HepG2 (cell line): Measurements from ENCODE around the gene NFIL3. TPM values are rescaled to one million over a fixed set of nuclear protein-coding genes. Genes with fewer than 3 reads are reported as not detected.

ENCODE experiments used
- ATAC-seq: fragments of 200-7000 bp; cut with Tn5 transposase; 3 replicates; pipeline ENCODE4 v1.9.1; 2020; ENCODE audit warnings: mild to moderate bottlenecking, moderate library complexity
- BruUV-seq: library from RNA; stranded (reverse); fragments of 400-500 nt; replicated peaks from 2 replicates; lab custom pipeline; 2021; lab: Mats Ljungman, UMichigan
- CTCF ChIA-PET: fragments of 300-600 bp; formaldehyde crosslinking; extraction: SDS; loops from one replicate; lab custom pipeline; 2021; ENCODE audit warnings: low total read pairs, inconsistent platforms, low intra/inter-chr PET ratio; lab: Yijun Ruan, JAX
- POLR2A ChIA-PET: fragments of 350-600 bp; sonication (Branson Sonifier 250); formaldehyde crosslinking; loops from one replicate; lab custom pipeline; 2020; ENCODE audit warnings: antibody characterized with exemption, inconsistent platforms; lab: Yijun Ruan, JAX
- DNase-seq: peaks from one replicate; pipeline ENCODE4 v3.0.0-alpha.2; 2015; ENCODE audit warnings: low spot score
- FAIRE-seq: peaks from 3 replicates; lab custom pipeline; 2011; peaks lifted over from hg19 to GRCh38; lab: Jason Lieb, UNC
- H2AFZ ChIP-seq: one replicate; pipeline ENCODE4 v1.6.1; 2011; ENCODE audit warnings: low read length, inconsistent platforms
- H3K27ac ChIP-seq: fragments of 300-600 bp; 3 replicates; pipeline ENCODE4 v1.8.0; 2011; ENCODE audit warnings: mixed run types, mild to moderate bottlenecking, mixed read lengths, low read length, inconsistent platforms; ENCODE audit not compliant: insufficient read depth; ENCODE audit errors: extremely low read length
- H3K27me3 ChIP-seq, 2 experiments: fragments of 200-600 bp in 1 of 2; 2 replicates in 1 of 2; 3 replicates in 1 of 2; pipeline versions ENCODE4 v1.6.0 to v1.8.0; 2011; ENCODE audit warnings: low read length in 2 of 2, mild to moderate bottlenecking in 2 of 2, moderate library complexity in 2 of 2, inconsistent platforms in 1 of 2; ENCODE audit not compliant: insufficient read depth in 2 of 2, control insufficient read depth in 1 of 2
- H3K36me3 ChIP-seq, 2 experiments: fragments of 200-600 bp in 1 of 2; replicated peaks in 1 of 2; 2 replicates in 1 of 2; 3 replicates in 1 of 2; pipeline versions ENCODE4 v1.5.1 to v1.8.0; 2011; ENCODE audit warnings: low read length in 2 of 2, inconsistent platforms in 1 of 2; ENCODE audit not compliant: insufficient read depth in 2 of 2, control insufficient read depth in 1 of 2
- H3K4me1 ChIP-seq: 2 replicates; pipeline ENCODE4 v1.5.1; 2012; ENCODE audit warnings: low read length, inconsistent platforms; ENCODE audit not compliant: insufficient read depth
- H3K4me2 ChIP-seq: 2 replicates; pipeline ENCODE4 v1.6.0; 2011; ENCODE audit warnings: low read depth, low read length, inconsistent platforms
- H3K4me3 ChIP-seq, 3 experiments: fragments of 200-600 bp in 1 of 3; sonication (generic), shearing (Covaris generic) in 1 of 3; replicated peaks in 1 of 3; 2 replicates each; pipeline ENCODE4 v1.5.1; 2011 to 2016; ENCODE audit warnings: low read length in 3 of 3, inconsistent platforms in 2 of 3, low read depth in 2 of 3, mild to moderate bottlenecking in 2 of 3, control low read depth in 1 of 3, mixed read lengths in 1 of 3; ENCODE audit not compliant: insufficient read depth in 1 of 3
- H3K79me2 ChIP-seq: one replicate; pipeline ENCODE4 v1.6.1; 2011; ENCODE audit warnings: low read length, inconsistent platforms; ENCODE audit not compliant: insufficient read depth
- H3K9ac ChIP-seq: 2 replicates; pipeline ENCODE4 v1.6.0; 2011; ENCODE audit warnings: mild to moderate bottlenecking, low read depth, low read length, inconsistent platforms; ENCODE audit not compliant: insufficient read depth
- H3K9me3 ChIP-seq: 2 replicates; pipeline ENCODE4 v1.5.1; 2012; ENCODE audit warnings: mild to moderate bottlenecking, low read length
- H4K20me1 ChIP-seq: 2 replicates; pipeline ENCODE4 v1.6.0; 2011; ENCODE audit warnings: inconsistent platforms, mild to moderate bottlenecking, low read length, moderate library complexity; ENCODE audit not compliant: insufficient read depth
- ARNT ChIP-seq: fragments of 450-650 bp; IDR thresholded peaks from 2 replicates; pipeline ENCODE4 v1.6.1; 2017
- GTF3A ChIP-seq: sonication (generic); formaldehyde crosslinking; conservative IDR thresholded peaks from 2 replicates; pipeline ENCODE4 v1.4.0; 2020; ENCODE audit warnings: mild to moderate bottlenecking, missing genetic modification reagents
- NKX3-1 ChIP-seq: sonication (generic); formaldehyde crosslinking; IDR thresholded peaks from 2 replicates; pipeline ENCODE4 v1.5.0; 2020; ENCODE audit warnings: missing genetic modification reagents
- PHF20 ChIP-seq: sonication (generic); formaldehyde crosslinking; IDR thresholded peaks from 2 replicates; pipeline ENCODE4 v1.5.0; 2020; ENCODE audit warnings: mild to moderate bottlenecking, missing genetic modification reagents
- RBFOX2 ChIP-seq: fragments of 200-400 bp; formaldehyde crosslinking; IDR thresholded peaks from 2 replicates; pipeline ENCODE4 v1.6.1; 2017; ENCODE audit warnings: low read depth, mild to moderate bottlenecking, low read length
- SOX13 ChIP-seq, 3 experiments: fragments of 450-650 bp in 1 of 3; sonication (generic) in 1 of 3; formaldehyde crosslinking in 1 of 3; IDR thresholded peaks in 2 of 3; conservative IDR thresholded peaks in 1 of 3; 2 replicates each; pipeline versions ENCODE4 v1.5.0 to v1.6.1; 2016 to 2020; ENCODE audit warnings: antibody characterized with exemption in 1 of 3, mild to moderate bottlenecking in 1 of 3, missing compliant biosample characterization in 1 of 3, missing genetic modification reagents in 1 of 3, moderate library complexity in 1 of 3
- SOX5 ChIP-seq: IDR thresholded peaks from 2 replicates; pipeline ENCODE4 v1.6.1; 2016; ENCODE audit warnings: borderline replicate concordance
- SP2 ChIP-seq: sonication (generic); formaldehyde crosslinking; IDR thresholded peaks from 2 replicates; pipeline ENCODE4 v1.5.1; 2020; ENCODE audit warnings: mild to moderate bottlenecking, missing genetic modification reagents
- SUZ12 ChIP-seq: fragments of 150-350 bp; IDR thresholded peaks from 2 replicates; pipeline ENCODE4 v1.6.1; 2014; ENCODE audit warnings: low read depth, low read length
- ZNF12 ChIP-seq: sonication (generic); formaldehyde crosslinking; IDR thresholded peaks from 2 replicates; pipeline ENCODE4 v1.5.0; 2020; ENCODE audit warnings: missing genetic modification reagents
- ZNF460 ChIP-seq: sonication (generic); formaldehyde crosslinking; IDR thresholded peaks from 2 replicates; pipeline ENCODE4 v1.5.1; 2020; ENCODE audit warnings: missing genetic modification reagents, mild to moderate bottlenecking, borderline replicate concordance
- ZNF552 ChIP-seq: sonication (generic); formaldehyde crosslinking; IDR thresholded peaks from 2 replicates; pipeline ENCODE4 v1.9.0; 2022; ENCODE audit warnings: missing genetic modification reagents, mild to moderate bottlenecking, borderline replicate concordance
- ZNF703 ChIP-seq: sonication (generic); formaldehyde crosslinking; IDR thresholded peaks from 2 replicates; pipeline ENCODE4 v1.5.1; 2020; ENCODE audit warnings: missing genetic modification reagents, mild to moderate bottlenecking, moderate library complexity, borderline replicate concordance
- ZNF737 ChIP-seq: sonication (generic); formaldehyde crosslinking; IDR thresholded peaks from 2 replicates; pipeline ENCODE4 v1.5.0; 2020; ENCODE audit warnings: missing genetic modification reagents, mild to moderate bottlenecking, borderline replicate concordance
- WGBS: methylation state at CpG from one replicate; pipeline ENCODE4 v1.1.6; 2017; ENCODE audit warnings: low lambda C conversion rate; 5-methylcytosine and 5-hydroxymethylcytosine counted together
- in situ Hi-C: cut with HindIII; loops from 2 replicates; pipeline ENCODE4 v1.10.0; 2017; ENCODE audit warnings: low pct_unique_long_range_greater_than_20kb; ENCODE audit not compliant: extremely low pct_ligation_motif_present
- intact Hi-C: fragments of 100-400 bp; cut with micrococcal nuclease; formaldehyde crosslinking; loops from one replicate; pipeline ENCODE4 v1.10.0; 2022; ENCODE audit not compliant: unreplicated experiment
- polyA plus RNA-seq, 8 experiments: library from polyadenylated mRNA; depleted of rRNA in 3 of 8; stranded (reverse) in 7 of 8; unstranded in 1 of 8; fragments of >200 nt; fragmentation: Illumina TruSeq in 4 of 8; extraction: Trizol in 4 of 8; gene quantifications; 2 replicates each; pipeline versions ENCODE4 v1.2.1 to v1.2.3, GENCODE V29; 2011 to 2016; ENCODE audit warnings: low read depth in 4 of 8, missing spikeins in 1 of 8, mixed read lengths in 1 of 8; ENCODE audit not compliant: insufficient read depth in 1 of 8
- total RNA-seq, 5 experiments: library from RNA; depleted of rRNA; stranded (reverse); fragments of >200 nt; fragmentation: Illumina TruSeq; extraction: Trizol; gene quantifications; 2 replicates each; pipeline ENCODE4 v1.2.3, GENCODE V29; 2016; ENCODE audit warnings: low read depth in 1 of 5
- TF ChIP-seq, protein P1 (sequence below): sonication (generic); formaldehyde crosslinking; IDR thresholded peaks from 2 replicates; pipeline ENCODE4 v1.4.0; 2020; ENCODE audit warnings: missing genetic modification reagents

The NFIL3 gene
- total and polyA plus RNA-seq, 2 of the 13 experiments (the other 11 are each of a cell fraction or from before 2014, with no cell fraction given), result 46.6 to 54.2 TPM

DNA sequence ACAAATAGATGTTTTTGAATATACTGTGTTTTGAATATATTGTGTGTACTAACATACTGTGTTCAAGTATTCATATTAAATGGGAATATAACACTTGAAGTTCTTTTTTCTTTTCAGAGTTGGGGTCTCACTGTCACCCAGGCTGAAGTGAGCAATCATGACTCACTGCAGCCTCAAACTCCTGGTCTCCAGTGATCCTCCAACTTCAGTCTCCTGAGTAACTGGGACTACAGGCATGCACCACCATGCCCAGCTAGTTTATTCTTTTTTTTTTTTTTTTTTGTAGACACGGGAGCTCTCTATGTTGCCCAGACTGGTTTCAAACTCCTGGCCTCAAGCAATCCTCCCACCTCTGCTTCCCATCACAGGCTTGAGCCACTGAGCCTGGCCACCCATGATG is 38.7 kb downstream of the NFIL3 start:
- WGBS, result 48% methylated on average over 1 of the region's 1 CpG
- DNase-seq (no peak), ATAC-seq (no peak), FAIRE-seq (no peak)
- Histone ChIP-seq H3K4me2 (no peak overlapping the region), H3K36me3 (no peaks in the 10 kb centered on the region), H4K20me1 (no peaks in the 10 kb centered on the region), H3K9ac (no peak overlapping the region), H3K4me3 (no peak overlapping the region), H3K4me1 (peaks cover 17% of the 10 kb centered on the region; the same call in 1 of the 2 replicates), H3K27me3 (no peaks in the 10 kb centered on the region), H2AFZ (no peak overlapping the region), H3K9me3 (no peaks in the 10 kb centered on the region), H3K79me2 (no peaks in the 10 kb centered on the region), H3K27ac (no peak overlapping the region)
- ChIA-PET POLR2A (no interaction called here), CTCF (no interaction called here)
- in situ Hi-C loops, result no loop called here
- TF ChIP-seq SP2 (CRISPR knock-in tag) (no peak), ZNF737 (CRISPR knock-in tag) (no peak), ARNT (no peak), ZNF552 (CRISPR knock-in tag) (no peak), SOX13 (IDR thresholded peaks at IDR 0.05) (no peak), SOX13 (CRISPR knock-in tag; conservative IDR thresholded peaks at IDR 0.05 in 1 of 2, IDR thresholded peaks at IDR 0.05 in 1 of 2) (no peak), SUZ12 (no peak), ZNF703 (CRISPR knock-in tag) (no peak), GTF3A (no peak), RBFOX2 (no peak), ZNF12 (CRISPR knock-in tag) (no peak), SOX5 (CRISPR knock-in tag) (no peak), PHF20 (CRISPR knock-in tag) (no peak), ZNF460 (CRISPR knock-in tag) (no peak), NKX3-1 (CRISPR knock-in tag) (no peak)
- TF ChIP-seq, protein P1, sequence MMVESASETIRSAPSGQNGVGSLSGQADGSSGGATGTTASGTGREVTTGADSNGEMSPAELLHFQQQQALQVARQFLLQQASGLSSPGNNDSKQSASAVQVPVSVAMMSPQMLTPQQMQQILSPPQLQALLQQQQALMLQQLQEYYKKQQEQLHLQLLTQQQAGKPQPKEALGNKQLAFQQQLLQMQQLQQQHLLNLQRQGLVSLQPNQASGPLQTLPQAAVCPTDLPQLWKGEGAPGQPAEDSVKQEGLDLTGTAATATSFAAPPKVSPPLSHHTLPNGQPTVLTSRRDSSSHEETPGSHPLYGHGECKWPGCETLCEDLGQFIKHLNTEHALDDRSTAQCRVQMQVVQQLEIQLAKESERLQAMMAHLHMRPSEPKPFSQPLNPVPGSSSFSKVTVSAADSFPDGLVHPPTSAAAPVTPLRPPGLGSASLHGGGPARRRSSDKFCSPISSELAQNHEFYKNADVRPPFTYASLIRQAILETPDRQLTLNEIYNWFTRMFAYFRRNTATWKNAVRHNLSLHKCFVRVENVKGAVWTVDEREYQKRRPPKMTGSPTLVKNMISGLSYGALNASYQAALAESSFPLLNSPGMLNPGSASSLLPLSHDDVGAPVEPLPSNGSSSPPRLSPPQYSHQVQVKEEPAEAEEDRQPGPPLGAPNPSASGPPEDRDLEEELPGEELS (CRISPR knock-in tag), result no peak
- intact Hi-C loops, result no loop called here
- no TSS peak for BruUV-seq
